ENCODE data around the gene ZNF595.
"Not testable (repeated sequence)": the region's sequence is repeated elsewhere in the genome, so short reads cannot be mapped to it uniquely, and the experiment has no call there.

Gene ZNF595

DNA sequence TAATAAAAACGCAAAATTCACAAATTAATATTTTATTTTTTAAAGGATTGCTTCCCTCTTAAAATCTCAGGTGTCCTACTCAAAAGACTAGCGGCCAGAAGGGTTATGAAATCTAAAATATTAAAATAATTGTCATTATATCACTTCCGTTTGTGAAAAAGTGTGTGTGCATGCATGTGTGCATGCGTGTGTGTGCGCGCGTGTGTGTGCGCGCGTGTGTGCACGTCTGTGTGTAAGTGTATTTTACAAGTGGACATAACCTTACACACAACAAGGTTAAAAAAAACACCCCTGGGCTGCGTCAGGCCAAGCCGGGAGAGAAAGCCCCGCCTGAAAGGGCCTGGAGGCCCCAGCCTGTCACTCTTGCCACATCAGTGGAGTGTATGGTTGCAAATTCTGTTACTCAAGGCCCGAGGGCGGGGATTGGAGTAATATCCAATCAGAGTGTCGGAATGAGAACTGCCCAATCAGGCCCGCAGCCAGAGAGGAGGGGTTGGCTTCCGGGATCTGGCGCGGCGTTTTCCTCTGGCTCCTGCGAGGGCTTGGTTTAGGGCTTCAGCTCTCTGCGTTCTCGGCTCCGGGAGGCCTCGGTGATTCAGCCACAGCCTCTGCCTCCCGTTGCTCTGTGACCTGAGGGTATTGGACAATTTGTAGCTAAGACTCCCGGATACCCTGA, at the start of gene ZNF595:
Gene ZNF595 (plus strand): TSS at position 518 of the 676 bp plus-strand sequence. CDS start 168 bp downstream, outside the sequence.
- H3K36me3 Mint-ChIP-seq, H3K27ac Mint-ChIP-seq, H3K27me3 Mint-ChIP-seq, H3K4me1 Mint-ChIP-seq, H3K9me3 Mint-ChIP-seq, H3K4me3 Mint-ChIP-seq: not testable (repeated sequence)
- DNase-seq (peak; percentile 52), ATAC-seq (replicated peaks) (peak; percentile 68 to 70)

DNA sequence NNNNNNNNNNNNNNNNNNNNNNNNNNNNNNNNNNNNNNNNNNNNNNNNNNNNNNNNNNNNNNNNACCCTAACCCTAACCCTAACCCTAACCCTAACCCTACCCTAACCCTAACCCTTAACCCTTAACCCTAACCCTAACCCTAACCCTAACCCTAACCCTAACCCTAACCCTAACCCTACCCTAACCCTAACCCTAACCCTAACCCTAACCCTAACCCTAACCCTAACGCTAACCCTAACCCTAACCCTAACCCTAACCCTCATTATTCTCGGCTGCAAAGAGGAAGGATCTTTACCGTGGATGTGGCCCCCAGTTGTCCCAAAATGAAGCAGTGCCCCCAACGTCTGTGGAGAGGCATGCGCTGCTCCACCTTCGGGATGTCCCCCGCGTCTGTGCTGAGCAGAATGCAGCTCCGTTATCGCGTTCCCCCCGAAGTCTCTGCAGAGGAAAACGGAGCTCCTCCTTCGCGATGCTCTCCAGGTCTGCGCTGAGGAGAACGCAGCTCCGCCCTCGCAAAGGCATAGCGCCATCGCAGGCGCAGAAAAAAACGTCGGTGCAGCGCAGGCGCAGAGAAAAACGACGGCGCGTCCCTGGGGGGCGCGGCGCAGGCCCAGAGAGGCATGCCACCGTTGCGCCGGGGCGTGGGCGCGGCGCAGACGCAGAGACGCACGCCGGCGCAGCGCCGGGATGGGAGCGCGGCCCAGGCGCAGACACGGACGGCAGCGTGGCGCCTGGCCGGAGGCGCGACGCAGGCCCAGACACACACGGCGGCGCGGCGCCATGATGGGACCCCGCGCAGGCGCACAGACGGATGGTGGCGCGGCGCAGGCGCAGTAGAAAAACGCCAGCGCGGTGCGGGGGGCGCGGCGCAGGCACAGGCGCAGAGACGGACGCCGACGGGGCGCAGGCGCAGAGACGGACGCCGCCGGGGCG, 42.9 kb upstream of the ZNF595 start:
- DNase-seq; H3K36me3 Mint-ChIP-seq; H3K27me3 Mint-ChIP-seq; H3K4me3 Mint-ChIP-seq; H3K9me3 Mint-ChIP-seq; H3K27ac Mint-ChIP-seq; H3K4me1 Mint-ChIP-seq; ATAC-seq (replicated peaks): not testable (repeated sequence)

DNA sequence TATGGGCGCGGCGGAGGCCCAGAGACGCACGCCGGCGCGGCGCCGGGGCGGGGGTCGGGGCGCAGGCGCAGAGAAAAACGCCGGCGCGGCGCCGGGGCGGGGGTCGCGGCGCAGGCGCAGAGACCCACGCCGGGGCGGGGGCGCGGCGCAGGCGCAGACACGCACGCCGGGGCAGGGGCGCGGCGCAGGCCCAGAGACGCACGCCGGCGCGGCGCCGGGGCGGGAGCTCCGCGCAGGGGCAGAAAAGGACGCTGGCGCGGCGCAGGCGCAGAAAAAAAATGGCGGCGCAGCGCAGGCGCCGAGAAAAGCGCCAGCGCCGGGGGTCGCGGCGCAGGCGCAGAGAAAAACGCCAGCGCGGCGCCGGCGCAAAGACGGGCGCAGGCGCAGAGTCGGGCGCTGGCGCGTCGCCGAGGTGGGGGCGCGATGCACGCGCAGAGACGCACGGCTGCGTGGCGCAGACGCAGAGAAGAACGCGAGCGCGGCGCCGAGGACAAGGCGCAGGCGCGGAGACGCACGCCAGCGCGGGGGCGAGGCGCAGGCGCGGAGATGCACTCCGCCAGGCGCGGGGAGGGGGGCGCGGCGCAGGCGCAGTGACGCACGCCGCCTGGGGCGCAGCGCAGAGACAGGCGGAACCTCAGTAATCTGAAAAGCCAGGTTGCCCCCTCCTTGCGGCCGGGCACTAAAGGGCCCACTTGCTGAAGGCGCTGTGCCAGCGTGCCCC, 41.9 kb upstream of the ZNF595 start:
- not testable (repeated sequence) for H3K36me3 Mint-ChIP-seq; H3K27me3 Mint-ChIP-seq; ATAC-seq (replicated peaks); H3K4me3 Mint-ChIP-seq; H3K9me3 Mint-ChIP-seq; H3K27ac Mint-ChIP-seq; H3K4me1 Mint-ChIP-seq; DNase-seq

DNA sequence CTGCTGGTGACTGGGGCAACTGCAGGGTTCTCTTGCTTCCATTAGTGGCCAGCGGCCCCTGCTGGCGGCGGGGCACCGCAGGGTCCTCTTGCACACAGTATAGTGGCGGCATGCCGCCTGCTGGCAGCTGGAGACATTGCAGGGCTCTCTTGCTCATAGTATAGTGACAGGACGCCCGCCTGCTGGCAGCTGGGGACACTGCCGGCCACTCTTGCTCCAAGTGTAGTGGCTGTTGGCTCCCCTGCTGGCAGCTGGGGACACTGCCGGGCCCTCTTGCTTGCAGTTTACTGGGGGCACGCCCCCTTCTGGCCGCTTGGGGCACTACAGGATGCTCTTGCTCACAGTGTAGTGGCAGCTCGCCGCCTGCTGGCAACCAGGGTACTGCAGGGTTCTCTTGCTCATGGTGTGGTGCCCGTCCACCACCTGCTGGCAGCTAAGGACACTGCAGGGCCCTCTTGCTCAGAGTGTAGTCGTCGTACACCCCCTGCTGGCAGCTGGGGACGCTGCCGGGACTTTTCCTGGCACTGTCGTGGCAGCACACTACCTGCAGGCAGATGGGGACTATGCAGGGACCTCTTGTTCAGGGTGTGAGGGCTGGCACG, 41.2 kb upstream of the ZNF595 start:
- DNase-seq, H3K36me3 Mint-ChIP-seq, H3K9me3 Mint-ChIP-seq, H3K4me3 Mint-ChIP-seq, H3K4me1 Mint-ChIP-seq, H3K27me3 Mint-ChIP-seq: not testable (repeated sequence)
- ATAC-seq (replicated peaks) = peak; percentile 25 to 78
- peak overlapping the region; percentile 47 for H3K27ac Mint-ChIP-seq

DNA sequence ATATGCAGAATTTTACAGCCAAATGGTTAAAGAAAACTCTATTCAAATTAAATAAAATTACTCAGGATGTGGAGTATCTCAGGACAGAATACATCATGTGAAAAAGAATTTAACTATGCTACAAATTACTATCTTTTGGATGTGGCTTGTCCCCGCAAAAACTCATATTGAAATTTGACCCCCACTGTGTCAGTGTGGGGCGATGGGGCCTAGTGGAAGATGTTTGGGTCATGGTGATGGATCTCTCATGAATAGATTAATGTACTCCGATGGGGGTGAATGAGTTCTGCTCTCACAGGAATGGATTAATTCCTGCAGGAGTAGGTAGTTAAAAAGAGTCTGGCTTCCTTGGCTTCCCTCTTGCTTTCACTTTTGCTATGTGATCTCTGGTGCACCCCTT, 35.0 kb upstream of the ZNF595 start:
- H3K9me3 Mint-ChIP-seq; DNase-seq; ATAC-seq (replicated peaks); H3K27me3 Mint-ChIP-seq; H3K4me3 Mint-ChIP-seq; H3K36me3 Mint-ChIP-seq; H3K4me1 Mint-ChIP-seq; H3K27ac Mint-ChIP-seq: not testable (repeated sequence)

DNA sequence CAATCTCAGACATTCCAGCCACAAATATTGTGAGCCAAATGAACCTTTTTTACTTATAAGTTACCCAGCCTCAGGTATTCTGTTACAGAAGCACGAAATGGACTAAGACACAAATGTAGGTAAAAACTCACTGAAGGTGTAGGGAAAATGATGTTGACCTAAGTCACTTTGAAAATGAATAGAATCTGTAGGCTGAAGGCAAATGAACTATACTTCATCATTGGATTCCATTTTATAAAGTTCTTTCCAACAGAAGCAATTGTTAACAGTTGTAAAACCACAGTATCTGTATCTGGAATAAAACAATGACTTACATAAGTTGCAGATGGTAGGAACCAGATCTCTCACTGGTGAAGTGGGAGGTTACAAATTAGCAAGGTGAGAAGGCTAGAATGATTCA, 34.5 kb upstream of the ZNF595 start:
- H3K36me3 Mint-ChIP-seq; H3K27ac Mint-ChIP-seq; DNase-seq; H3K4me3 Mint-ChIP-seq; ATAC-seq (replicated peaks); H3K27me3 Mint-ChIP-seq; H3K9me3 Mint-ChIP-seq; H3K4me1 Mint-ChIP-seq: not testable (repeated sequence)

DNA sequence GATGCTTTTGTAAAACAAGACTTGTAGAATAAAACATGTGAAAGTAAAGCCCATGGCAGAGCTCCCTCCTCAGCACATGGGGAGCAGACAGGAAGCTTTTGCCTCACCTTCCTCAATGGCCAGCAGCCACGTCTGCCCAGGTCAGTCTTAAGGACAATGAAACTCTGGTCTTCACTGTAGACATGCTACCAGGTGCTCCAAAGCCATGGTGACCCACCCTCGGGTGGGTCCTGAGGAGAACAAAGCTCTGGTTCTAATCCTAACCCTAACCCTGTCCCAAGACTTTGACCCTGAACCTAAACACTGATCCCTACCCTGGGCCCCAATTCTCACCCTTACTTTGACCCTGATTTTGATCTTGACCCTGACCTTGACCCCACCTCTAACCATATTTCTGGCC, 30.2 kb upstream of the ZNF595 start:
- not testable (repeated sequence) for H3K27ac Mint-ChIP-seq; ATAC-seq (replicated peaks); H3K4me1 Mint-ChIP-seq; H3K9me3 Mint-ChIP-seq; H3K4me3 Mint-ChIP-seq; H3K27me3 Mint-ChIP-seq; DNase-seq; H3K36me3 Mint-ChIP-seq

DNA sequence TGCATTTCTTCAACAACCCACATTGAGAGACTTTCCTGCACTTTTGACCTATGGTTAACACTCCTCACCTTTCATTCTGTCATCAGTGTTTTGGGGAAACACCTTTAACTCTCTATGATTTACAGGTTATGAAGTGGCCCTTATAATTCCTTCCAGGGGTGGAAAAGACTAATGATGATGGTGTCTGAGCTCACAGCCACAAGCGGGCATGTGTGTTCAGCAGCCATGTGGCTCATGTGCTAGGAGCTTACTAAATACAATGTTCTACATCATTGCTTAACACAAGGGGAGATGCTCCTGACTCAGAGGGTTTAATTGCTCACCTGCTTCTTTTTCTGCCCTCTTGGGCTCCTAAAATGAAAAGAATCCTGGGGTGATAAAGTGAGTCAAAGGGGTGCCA, 28.8 kb upstream of the ZNF595 start:
- not testable (repeated sequence) for H3K9me3 Mint-ChIP-seq, H3K4me3 Mint-ChIP-seq, H3K27ac Mint-ChIP-seq, H3K27me3 Mint-ChIP-seq, H3K4me1 Mint-ChIP-seq, DNase-seq, H3K36me3 Mint-ChIP-seq
- peak in 1 of 2 donors; percentile 45 for ATAC-seq (replicated peaks)

DNA sequence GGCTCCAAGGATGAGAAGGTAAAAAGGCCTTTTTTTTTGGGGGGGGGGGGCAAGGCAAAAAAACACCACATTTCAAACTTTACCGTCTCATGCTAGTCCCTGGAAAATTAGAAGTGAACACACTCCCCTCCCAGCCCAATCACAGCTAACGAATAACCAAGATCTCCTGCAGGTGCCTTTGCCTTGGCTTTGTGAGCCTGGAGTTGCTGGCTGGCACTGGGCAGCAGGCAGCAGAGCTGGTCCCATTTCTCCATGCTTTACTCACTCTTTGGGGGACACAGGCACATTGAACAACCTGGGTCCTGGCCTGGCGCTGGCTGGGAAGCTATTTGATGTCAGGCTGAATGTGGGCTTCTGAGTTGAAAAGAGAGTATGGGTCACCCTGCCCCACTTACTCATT, 25.6 kb upstream of the ZNF595 start:
- H3K27ac Mint-ChIP-seq; H3K4me3 Mint-ChIP-seq; H3K9me3 Mint-ChIP-seq; H3K4me1 Mint-ChIP-seq; H3K27me3 Mint-ChIP-seq; ATAC-seq (replicated peaks); H3K36me3 Mint-ChIP-seq; DNase-seq: not testable (repeated sequence)

DNA sequence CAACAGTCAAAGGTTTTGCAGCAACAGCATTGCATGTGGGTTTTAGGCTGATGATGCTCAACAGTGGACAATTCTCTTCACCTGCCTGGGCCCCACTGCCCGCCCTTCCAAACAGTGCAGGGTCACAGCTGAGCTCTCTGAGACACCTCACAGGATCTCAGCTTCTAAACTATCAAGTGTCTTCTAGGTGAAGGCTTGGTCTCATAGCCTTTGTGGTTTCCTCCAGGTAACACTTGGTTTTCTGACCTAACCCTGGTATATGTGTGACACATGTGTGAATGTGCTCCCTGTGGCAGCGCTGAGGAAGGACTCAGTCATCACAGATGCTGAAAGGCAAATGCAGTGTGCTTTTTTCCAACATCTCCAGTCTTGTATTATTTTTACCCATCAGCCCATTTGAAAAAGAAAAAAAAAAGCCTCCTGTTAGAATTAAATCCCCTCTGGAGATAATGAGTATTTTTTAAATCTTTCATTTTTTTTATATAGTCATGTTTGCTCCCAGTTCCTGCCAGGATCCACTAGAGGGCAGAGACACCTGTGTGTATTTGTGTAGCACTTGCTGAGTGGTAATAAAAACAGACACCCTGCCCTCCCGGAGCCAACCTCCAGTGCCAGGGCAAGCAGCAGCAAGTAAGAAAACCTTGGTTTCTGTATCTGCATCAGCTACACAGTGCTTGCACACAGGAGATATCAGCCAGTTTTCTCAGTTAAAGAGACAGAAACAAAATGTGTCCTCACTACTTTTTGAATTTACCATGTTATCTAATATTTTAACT, 24.2 kb upstream of the ZNF595 start:
- peak; percentile 42 for DNase-seq
- peak overlapping the region in 1 of 2 donors; percentile 23 for H3K4me3 Mint-ChIP-seq
- not testable (repeated sequence) for H3K27me3 Mint-ChIP-seq, H3K36me3 Mint-ChIP-seq, H3K27ac Mint-ChIP-seq, H3K4me1 Mint-ChIP-seq, H3K9me3 Mint-ChIP-seq
- peak; percentile 81 to 91 for ATAC-seq (replicated peaks)

DNA sequence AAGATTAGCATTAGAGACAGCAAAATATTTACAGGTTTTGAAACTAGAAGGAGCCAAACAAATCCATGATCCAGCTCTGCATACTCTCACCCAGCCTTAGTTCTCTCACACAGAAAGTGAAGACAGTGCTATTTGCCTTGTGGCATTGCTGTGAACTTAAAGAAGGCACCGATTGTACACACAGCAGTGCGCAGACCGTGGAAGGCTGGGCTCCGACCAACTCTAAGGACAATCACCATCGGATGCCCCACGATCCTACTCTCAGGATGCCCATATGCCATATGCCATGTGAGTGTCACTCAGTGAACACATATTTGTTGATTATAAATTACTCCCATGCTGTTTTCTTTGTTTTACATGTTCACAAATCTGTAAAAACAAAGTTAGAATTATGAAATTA, 19.8 kb upstream of the ZNF595 start:
- not testable (repeated sequence) for ATAC-seq (replicated peaks); H3K27me3 Mint-ChIP-seq; H3K4me3 Mint-ChIP-seq; DNase-seq; H3K9me3 Mint-ChIP-seq; H3K36me3 Mint-ChIP-seq; H3K4me1 Mint-ChIP-seq; H3K27ac Mint-ChIP-seq

DNA sequence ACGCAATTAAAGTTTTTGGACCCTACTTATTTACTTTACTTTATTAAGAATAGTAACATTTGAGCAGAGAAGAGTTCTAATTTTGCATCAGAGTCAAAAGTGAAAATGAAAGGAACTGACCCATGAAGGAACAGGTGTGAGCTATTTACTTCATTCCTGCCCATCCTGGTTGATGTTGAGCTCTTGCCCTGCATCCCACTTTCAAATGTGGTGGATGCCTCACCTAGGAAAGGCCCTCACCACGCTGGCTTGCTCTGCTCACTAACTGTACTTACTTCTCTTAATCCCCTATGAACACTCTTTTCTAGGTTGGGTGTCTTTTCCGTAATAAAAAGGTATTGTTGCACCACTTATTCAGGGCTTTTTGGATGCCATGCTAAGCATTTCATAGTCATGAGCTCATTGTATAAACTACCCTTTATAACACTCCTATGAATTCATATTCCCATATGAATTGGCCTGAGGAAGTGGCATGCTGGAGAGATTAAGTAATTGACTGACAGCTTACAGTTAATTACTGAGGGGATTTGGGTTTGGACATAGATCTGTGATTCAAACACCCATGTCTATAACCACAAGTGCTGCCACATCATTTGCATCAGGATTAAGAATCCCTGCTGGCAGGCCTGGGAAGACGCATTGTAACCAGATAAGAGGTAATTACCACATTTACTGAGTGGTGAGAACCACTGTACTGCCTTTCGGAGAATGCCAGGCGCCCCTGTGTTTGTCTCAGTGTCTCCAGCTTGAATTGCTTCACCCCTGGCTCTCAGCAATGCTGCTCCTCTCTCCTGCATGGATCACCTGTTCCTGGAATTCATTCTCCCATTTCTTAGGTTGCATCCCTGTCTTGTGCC, 16.3 kb upstream of the ZNF595 start:
- H3K36me3 Mint-ChIP-seq, H3K27ac Mint-ChIP-seq, H3K27me3 Mint-ChIP-seq, H3K9me3 Mint-ChIP-seq, DNase-seq, H3K4me3 Mint-ChIP-seq, H3K4me1 Mint-ChIP-seq: not testable (repeated sequence)
- peak; percentile 41 to 58 for ATAC-seq (replicated peaks)

DNA sequence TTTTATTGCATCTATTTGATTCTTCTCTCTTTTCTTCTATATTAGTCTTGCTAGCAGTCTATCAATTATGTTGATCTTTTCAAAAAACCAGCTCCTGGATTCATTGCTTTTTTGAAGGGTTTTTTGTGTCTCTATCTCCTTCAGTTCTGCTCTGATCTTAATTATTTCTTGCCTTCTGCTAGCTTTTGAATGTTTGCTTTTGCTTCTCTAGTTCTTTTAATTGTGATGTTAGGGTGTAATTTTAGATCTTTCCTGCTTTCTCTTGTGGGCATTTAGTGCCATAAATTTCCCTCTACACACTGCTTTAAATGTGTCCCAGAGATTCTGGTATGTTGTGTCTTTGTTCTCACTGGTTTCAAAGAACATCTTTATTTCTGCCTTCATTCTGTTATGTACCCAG, 14.9 kb upstream of the ZNF595 start:
- not testable (repeated sequence) for H3K4me3 Mint-ChIP-seq; ATAC-seq (replicated peaks); H3K27me3 Mint-ChIP-seq; H3K36me3 Mint-ChIP-seq; DNase-seq; H3K4me1 Mint-ChIP-seq; H3K27ac Mint-ChIP-seq; H3K9me3 Mint-ChIP-seq

All from stimulated activated naive B cell treated with anti-CD40 and anti-IgM and Interleukin-4, amounts not matched to agents 10 μg/mL and 1 μg/mL and 100 μg/mL, for 72 hours (primary cell).